GM21447 (cell line): ENCODE results near the gene CRISPLD2.
"Not testable (repeated sequence)": the region's sequence is repeated elsewhere in the genome, so short reads cannot be mapped to it uniquely, and the experiment has no call there.

Experiments
- ATAC-seq: cut with Tn5 transposase; IDR thresholded peaks from one replicate; pipeline ENCODE4 v1.9.1; 2021; ENCODE audit not compliant: unreplicated experiment

The CRISPLD2 gene

GRCh38 chr16:84821728-84822689 lies 2.2 kb downstream of the CRISPLD2 start:
- no peak for ATAC-seq

DNA sequence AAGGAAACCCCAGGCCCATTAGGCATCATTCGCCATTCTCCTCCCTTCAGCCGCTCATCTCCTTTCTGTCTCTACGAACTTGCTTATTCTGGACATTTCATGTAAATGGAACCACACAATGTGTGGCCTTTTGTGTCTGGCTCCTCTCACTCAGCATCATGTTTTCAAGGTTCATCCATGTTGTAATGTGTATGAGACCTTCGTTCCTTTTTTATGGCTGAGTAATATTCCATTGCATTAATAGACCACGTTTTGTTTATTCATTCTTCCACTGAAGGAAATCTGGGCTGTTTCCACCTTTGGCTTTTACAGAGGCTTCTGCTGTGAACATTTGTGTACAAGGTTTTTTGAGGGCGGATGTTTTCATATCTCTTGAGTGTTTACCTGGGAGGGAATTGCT lies 3.2 kb downstream of the CRISPLD2 start:
- ATAC-seq = no peak

DNA sequence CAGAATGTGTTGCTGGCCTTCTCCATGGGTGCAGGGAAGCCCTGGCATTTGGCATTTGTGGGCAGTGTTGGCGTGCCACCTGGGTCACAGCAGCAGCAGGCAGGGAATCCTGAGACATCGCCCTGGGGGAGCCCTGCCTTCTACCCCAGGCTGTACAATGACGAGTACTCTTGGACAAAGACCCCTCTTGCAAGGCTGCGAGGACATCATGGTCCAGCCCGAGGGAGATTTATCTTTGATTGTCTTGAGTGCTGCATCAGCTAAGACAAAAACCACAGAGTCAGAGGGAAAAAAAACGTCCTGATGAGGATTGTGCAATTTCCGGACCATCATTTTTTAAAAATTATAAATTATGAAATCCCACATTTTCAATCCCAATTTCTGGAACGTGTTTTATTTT lies 3.7 kb downstream of the CRISPLD2 start:
- ATAC-seq = no peak

- no peak for ATAC-seq
These were observed 4.1 kb downstream of the CRISPLD2 start for GRCh38 chr16:84823926-84824325.

GRCh38 chr16:84825896-84826557 lies 6.2 kb downstream of the CRISPLD2 start:
- no peak for ATAC-seq

GRCh38 chr16:84826558-84826941 lies 6.8 kb downstream of the CRISPLD2 start:
- no peak for ATAC-seq

GRCh38 chr16:84827131-84827574 lies 7.4 kb downstream of the CRISPLD2 start:
- no peak for ATAC-seq

- ATAC-seq = no peak
These were observed 8.1 kb downstream of the CRISPLD2 start for GRCh38 chr16:84827897-84828296.

DNA sequence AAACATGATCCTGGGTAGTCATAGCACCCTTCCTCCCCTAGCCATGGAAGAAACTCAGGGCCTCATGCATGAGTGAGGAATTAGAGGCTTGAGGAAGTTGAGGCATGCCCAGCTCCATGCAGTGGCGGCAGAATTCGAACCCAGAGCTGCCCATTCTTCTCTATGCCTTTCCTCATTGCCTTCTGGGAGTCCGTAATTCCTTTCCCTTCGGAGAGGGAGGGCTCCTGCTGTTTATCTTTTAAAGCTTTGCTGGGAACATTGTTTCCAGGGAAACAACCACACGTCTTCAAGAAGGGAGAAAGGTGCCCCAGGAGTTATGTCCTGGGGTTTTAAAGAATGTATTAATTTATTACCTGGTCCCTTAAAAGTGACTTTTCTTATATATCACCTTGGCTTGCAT lies 8.5 kb downstream of the CRISPLD2 start:
- ATAC-seq = no peak

GRCh38 chr16:84829168-84829965 lies 9.6 kb downstream of the CRISPLD2 start:
- no peak for ATAC-seq

DNA sequence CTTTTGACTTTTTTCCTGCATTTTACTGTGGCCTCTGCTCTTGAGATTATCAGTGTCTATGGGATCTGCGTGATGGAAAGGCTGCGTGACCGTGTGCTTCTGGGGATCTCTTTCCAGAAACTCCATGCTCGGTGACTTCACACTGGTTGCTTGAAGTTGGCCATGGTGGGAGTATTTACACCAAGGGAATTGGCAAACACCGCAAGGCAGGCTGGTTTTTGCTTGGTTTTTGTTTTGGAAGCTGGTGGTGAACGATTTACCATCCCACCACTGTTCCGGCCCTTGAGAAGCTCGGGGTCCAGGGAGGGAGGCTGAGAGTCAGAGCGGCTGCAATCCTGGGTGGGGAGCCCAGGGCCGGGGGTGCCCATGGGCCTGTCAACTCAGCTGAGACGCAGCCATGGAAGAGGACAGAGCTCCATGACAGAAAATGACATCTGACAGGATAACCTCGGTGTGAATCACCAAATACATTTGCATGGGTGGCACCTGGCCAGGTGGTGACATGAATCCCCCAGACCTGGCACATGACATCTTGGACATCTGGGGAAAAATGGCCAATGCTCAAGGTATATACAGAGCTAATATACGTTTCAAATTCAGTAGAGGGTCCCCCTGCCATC lies 11.1 kb downstream of the CRISPLD2 start:
- ATAC-seq = no peak

DNA sequence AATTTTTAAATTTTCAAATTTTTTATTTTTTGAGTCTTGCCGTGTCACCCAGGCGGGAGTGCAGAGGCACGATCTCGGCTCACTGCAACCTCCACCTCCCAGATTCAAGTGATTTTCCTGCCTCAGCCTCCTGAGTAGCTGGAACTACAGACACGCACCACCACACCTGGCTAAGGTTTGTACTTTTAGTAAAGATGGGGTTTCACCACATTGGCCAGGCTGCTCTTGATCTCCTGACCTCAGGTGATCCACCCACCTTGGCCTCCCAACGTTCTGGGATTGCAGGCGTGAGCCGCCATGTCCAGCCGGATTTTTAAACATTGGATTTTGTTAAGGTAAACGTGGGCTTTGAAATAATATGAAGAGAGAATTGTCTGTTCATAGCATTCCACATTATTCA lies 11.9 kb downstream of the CRISPLD2 start:
- ATAC-seq = not testable (repeated sequence)

GRCh38 chr16:84832488-84833143 lies 12.8 kb downstream of the CRISPLD2 start:
- no peak for ATAC-seq

GRCh38 chr16:84833144-84833500 lies 13.3 kb downstream of the CRISPLD2 start:
- no peak for ATAC-seq

DNA sequence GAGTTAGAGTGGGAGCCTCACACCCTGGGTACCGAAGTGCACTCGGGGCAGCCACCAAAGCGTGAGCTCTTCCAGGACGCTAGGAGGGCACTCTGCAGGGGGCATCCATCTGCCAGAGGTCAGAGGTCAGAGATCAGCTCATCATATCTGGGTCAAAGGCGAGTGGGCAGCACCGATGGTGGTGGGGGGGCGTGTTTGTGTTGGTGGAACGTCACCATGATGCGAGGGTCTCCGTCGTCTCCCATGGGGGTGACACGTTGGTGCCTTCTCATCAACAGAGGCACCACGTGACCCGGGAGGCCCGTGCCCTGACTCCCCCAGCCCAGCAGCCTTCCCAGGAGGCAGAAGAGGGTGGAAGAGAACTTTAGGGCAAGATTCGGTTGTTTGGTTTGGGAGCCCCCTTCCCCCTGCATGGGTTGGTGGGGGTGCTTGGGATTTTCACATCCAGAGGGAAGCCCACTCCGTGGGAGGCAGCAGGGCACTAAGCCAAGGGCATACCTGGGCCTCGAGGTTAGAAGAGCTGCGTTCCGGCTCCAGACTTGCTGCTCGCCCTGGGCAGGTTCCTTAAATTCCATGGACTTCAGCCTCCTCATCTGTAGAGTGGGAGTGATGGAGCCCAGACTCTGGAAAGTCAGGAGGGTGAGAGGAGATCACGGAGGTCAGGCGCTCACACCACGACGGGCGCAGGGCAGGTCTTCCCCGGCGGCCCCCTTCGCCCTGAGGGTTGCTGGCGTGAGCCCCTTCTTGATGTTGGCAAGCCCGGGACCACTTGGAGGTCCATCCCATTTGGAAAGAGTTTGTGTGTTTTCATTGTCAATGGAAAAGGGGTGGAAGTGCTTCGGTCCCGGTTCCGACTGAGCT lies 14.0 kb downstream of the CRISPLD2 start:
- no peak for ATAC-seq

- ATAC-seq = no peak
These were observed 14.6 kb downstream of the CRISPLD2 start for GRCh38 chr16:84834403-84834772.

DNA sequence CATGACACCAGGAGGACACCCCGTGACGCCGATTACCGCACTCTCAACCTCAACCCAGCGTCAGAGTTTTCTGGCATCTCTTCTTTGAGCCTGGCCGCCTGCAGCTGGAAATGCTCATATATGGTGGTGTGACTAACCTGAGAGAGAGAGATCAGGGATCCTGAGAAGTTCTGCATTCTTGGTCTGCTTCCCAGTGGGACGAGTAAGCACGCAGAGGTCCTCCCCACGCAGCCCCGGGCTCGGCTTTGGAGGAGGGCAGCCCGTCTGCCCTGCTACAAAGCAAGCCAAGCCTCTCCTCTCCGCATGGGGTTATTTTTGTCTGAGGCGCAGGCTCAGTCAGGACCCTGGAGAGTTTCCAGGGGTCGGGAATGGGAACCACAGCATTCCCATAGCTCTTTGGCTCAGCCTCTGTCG lies 16.5 kb downstream of the CRISPLD2 start:
- ATAC-seq = no peak

GRCh38 chr16:84836967-84837366 lies 17.2 kb downstream of the CRISPLD2 start:
- no peak for ATAC-seq

DNA sequence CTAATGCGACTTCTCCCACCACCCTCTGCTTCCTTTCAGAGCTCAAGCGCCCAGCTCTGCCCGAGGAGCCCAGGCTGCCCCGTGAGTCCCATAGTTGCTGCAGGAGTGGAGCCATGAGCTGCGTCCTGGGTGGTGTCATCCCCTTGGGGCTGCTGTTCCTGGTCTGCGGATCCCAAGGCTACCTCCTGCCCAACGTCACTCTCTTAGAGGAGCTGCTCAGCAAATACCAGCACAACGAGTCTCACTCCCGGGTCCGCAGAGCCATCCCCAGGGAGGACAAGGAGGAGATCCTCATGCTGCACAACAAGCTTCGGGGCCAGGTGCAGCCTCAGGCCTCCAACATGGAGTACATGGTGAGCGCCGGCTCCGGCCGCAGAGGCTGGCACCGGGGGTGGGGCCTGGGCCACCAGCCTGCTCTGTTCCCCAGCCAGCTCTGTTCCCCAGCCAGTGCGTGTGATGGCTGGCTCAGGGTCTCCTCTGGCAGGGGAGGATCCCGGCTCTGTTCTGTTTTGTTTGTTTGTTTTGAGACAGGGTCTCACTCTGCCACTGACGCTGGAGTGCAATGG lies 18.7 kb downstream of the CRISPLD2 start:
- ATAC-seq = no peak
